Gastroesophageal sphincter (tissue), 3 donors: ENCODE results near the gene RBM15B.

ENCODE experiments used
- EP300 ChIP-seq: sonication (generic); formaldehyde crosslinking; IDR thresholded peaks from one replicate; pipeline ENCODE4 v1.6.1; 2017; ENCODE audit warnings: antibody characterized with exemption, mild to moderate bottlenecking
- POLR2A ChIP-seq, 2 donors: fragments of 450-650 bp; IDR thresholded peaks; one replicate each; pipeline ENCODE4 v1.6.1; 2017; ENCODE audit warnings: antibody characterized with exemption in 2 of 2, mild to moderate bottlenecking in 2 of 2, moderate library complexity in 1 of 2
- TF ChIP-seq, protein P1 (sequence below), 4 experiments: fragments of 200-600 bp in 2 of 4; fragments of 450-650 bp in 2 of 4; sonication (generic) in 1 of 4; IDR thresholded peaks; one replicate each; pipeline ENCODE4 v1.5.1; 2017 to 2019; ENCODE audit warnings: antibody characterized with exemption in 4 of 4, mild to moderate bottlenecking in 2 of 4, moderate library complexity in 2 of 4

DNA sequence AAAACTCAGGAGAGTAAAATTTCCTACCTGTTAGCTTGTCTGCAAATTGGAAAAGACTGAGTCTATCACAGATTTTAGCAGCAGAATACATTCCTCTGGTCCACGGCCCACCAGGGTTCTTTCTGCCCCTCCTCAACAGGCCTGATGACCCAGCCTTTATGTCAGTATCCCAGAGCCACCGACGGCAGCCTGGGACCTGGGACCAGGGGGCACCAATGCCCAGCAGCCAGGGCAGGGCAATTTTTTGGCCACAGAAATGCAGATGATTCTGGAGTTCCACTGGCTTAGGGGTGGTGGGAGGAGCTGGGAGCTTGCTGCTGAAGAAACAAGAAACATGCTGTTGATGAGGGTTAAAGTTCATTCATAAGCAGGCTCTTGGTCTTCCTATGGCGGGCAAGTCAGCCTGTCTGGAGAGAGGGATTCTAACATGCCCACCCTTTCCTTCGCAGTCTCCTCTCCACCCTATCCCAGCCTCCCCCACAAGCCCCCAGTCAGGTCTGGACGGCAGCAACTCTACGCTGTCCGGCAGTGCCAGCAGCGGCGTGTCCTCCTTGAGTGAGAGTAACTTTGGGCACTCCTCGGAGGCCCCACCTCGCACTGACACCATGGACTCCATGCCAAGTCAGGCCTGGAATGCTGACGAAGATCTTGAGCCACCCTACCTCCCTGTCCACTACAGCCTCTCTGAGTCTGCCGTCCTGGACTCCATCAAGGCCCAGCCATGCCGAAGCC, 10.3 kb upstream of the RBM15B start:
- TF ChIP-seq, protein P1, sequence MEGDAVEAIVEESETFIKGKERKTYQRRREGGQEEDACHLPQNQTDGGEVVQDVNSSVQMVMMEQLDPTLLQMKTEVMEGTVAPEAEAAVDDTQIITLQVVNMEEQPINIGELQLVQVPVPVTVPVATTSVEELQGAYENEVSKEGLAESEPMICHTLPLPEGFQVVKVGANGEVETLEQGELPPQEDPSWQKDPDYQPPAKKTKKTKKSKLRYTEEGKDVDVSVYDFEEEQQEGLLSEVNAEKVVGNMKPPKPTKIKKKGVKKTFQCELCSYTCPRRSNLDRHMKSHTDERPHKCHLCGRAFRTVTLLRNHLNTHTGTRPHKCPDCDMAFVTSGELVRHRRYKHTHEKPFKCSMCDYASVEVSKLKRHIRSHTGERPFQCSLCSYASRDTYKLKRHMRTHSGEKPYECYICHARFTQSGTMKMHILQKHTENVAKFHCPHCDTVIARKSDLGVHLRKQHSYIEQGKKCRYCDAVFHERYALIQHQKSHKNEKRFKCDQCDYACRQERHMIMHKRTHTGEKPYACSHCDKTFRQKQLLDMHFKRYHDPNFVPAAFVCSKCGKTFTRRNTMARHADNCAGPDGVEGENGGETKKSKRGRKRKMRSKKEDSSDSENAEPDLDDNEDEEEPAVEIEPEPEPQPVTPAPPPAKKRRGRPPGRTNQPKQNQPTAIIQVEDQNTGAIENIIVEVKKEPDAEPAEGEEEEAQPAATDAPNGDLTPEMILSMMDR (IDR thresholded peaks at IDR 0.05), result no peak
- no peak for TF ChIP-seq POLR2A (IDR thresholded peaks at IDR 0.05)
- TF ChIP-seq EP300, result no peak
